ENCODE data around the gene ZNF611.

Gene ZNF611

DNA sequence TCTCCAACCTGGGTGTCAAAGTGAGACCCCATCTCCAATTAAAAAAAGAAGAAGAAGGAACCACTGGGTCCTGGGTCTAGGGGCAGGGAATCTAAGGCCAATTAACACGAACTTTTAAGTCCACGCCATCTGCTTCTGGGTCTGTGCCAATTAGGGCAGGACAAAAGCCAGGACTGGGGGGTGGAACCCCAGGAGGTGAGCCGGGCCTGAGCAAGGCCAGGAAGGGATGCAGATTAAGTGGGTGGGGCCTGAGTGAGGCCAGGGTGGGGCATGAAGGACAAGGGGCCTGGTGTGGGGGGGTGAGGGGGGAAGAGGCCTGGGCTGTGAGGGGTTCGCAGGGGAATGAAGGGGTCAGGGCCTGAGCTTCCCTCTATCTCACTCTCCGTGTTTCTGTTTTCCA lies 70.4 kb downstream of the ZNF611 start:
- FAIRE-seq (no peak), DNase-seq (ENCODE audit: insufficient read length) (no peak)
- TF ChIP-seq TAF1 (IDR thresholded peaks at IDR 0.05; ENCODE audit: borderline replicate concordance, low read depth, low read length) (no peak), POLR2AphosphoS5 (IDR thresholded peaks at IDR 0.05; ENCODE audit: low read depth, low read length) (no peak), POLR2A (IDR thresholded peaks at IDR 0.05; ENCODE audit: low read depth, low read length) (no peak)

DNA sequence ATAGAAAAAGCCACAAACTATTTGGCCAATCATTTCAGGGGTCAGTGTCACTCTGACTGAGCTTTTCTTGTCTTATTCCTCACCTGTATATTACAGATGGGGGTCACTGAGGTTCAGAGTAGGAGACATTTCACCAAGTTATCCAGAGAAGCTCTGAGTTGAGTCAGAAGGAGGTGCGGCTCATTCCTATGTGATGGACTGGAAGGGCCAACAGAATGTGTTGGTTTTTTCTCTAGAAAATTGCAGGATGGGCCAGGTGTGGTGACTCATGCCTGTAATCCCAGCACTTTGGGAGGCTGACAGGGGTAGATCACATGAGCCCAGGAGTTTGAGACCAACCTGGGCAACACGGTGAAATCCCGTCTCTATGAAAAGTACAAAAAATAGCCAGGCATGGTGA lies 72.2 kb downstream of the ZNF611 start:
- FAIRE-seq (no peak), DNase-seq (ENCODE audit: insufficient read length) (no peak)
- no peak for TF ChIP-seq POLR2A (IDR thresholded peaks at IDR 0.05; ENCODE audit: low read depth, low read length)
- TF ChIP-seq POLR2AphosphoS5 (IDR thresholded peaks at IDR 0.05; ENCODE audit: low read depth, low read length): no peak
- no peak for TF ChIP-seq TAF1 (IDR thresholded peaks at IDR 0.05; ENCODE audit: borderline replicate concordance, low read depth, low read length)

DNA sequence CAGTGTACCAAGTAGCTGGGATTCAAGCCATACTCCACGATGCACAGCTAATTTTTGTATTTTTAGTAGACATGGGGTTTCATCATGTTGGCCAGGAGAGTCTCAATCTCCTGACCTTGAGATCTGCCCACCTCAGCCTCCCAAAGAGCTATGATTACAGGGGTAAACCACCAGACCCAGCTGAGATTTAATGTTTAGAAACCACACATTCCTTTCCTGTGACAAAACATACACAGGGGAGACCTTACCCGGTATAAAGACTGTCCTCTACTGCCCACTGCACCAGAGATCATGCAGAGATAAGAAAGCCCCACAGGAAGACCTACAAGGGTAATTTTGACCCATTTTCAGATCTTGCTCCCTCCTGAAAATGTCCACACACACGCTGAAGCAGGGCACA lies 73.9 kb downstream of the ZNF611 start:
- FAIRE-seq: no peak
- DNase-seq (ENCODE audit: insufficient read length): no peak
- TF ChIP-seq TAF1 (IDR thresholded peaks at IDR 0.05; ENCODE audit: borderline replicate concordance, low read depth, low read length) (no peak), POLR2A (IDR thresholded peaks at IDR 0.05; ENCODE audit: low read depth, low read length) (no peak), POLR2AphosphoS5 (IDR thresholded peaks at IDR 0.05; ENCODE audit: low read depth, low read length) (no peak)

DNA sequence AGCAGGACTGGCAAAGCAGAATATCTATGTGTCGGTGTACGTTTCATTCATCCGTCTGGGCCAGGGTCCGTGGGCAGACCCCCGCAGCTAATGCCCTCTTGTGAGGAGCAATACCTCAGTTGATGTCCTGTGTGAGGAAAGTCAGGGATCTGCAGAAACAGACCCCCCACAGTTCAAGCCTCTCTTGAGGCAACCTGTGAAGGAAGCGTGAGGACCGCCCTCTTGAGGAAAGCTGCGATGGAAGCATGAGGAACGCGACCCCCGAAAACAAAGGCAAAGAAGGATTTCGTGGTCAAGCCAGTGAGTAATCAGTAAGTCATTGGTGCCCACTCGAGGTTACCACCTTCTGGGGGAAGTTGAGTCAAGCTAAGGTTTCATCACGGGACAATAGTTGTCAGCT lies 75.8 kb downstream of the ZNF611 start:
- TF ChIP-seq POLR2A (IDR thresholded peaks at IDR 0.05; ENCODE audit: low read depth, low read length) (no peak), TAF1 (IDR thresholded peaks at IDR 0.05; ENCODE audit: borderline replicate concordance, low read depth, low read length) (no peak), POLR2AphosphoS5 (IDR thresholded peaks at IDR 0.05; ENCODE audit: low read depth, low read length) (no peak)
- DNase-seq (ENCODE audit: insufficient read length): no peak
- FAIRE-seq: no peak

DNA sequence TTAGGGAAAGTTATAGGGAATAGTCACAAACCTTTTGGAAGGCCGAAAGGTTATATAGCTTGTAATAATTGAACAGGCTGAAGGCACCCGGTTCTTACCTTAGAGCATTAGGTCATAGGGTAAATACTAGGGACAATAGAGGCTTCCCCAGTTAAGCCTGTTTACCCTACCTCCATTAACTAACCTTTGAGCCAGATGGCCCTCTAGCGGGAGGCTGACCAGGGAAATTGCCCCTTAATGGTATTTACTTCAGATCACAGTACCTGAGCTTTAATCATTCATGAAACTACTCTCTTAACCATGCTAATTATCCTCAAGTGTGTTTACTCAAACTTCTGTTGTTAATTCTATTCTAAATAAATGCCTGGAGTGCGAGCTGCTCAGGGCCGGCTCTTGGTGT lies 76.2 kb downstream of the ZNF611 start:
- FAIRE-seq (no peak), DNase-seq (ENCODE audit: insufficient read length) (no peak)
- TF ChIP-seq POLR2A (IDR thresholded peaks at IDR 0.05; ENCODE audit: low read depth, low read length) (no peak), TAF1 (IDR thresholded peaks at IDR 0.05; ENCODE audit: borderline replicate concordance, low read depth, low read length) (no peak), POLR2AphosphoS5 (IDR thresholded peaks at IDR 0.05; ENCODE audit: low read depth, low read length) (no peak)

DNA sequence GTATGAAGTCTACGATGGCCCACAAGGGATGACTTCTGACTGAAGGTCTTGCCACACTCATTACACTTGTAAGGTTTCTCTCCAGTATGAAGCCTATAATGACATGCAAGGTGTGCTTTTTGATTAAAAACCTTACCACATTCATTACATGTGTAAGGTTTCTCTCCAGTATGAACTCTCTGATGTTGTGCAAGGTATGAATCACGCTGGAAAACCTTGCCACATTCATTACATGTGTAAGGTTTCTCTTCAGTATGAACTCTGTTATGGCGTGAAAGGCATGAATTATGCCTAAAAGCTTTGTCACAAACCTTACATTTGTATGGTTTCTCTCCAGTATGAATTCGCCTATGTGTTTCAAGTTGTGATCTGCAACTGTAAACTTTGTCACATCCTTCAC lies 81.7 kb downstream of the ZNF611 start:
- no peak for FAIRE-seq
- TF ChIP-seq POLR2A (IDR thresholded peaks at IDR 0.05; ENCODE audit: low read depth, low read length) (no peak), POLR2AphosphoS5 (IDR thresholded peaks at IDR 0.05; ENCODE audit: low read depth, low read length) (no peak), TAF1 (IDR thresholded peaks at IDR 0.05; ENCODE audit: borderline replicate concordance, low read depth, low read length) (no peak)
- DNase-seq (ENCODE audit: insufficient read length): no peak

Measured in GM12892 (cell line).